Liver (tissue), 3 donors: ENCODE measurements around the gene ELK4.

Experiments
- CTCF ChIP-seq: fragments of 150-350 bp; IDR thresholded peaks from 2 replicates; pipeline ENCODE4 v1.5.1; 2017; ENCODE audit warnings: improper control_type of control experiment, low read depth, low read length; ENCODE audit not compliant: missing input control
- EGR1 ChIP-seq, 2 donors: IDR thresholded peaks; 2 replicates each; pipeline ENCODE4 v1.6.1; 2016 to 2018; ENCODE audit warnings: antibody characterized with exemption in 2 of 2, low read depth in 2 of 2
- FOXA1 ChIP-seq: IDR thresholded peaks from 2 replicates; pipeline ENCODE4 v1.6.1; 2016; ENCODE audit warnings: antibody characterized with exemption
- GABPA ChIP-seq, 2 donors: IDR thresholded peaks in 1 of 2; conservative IDR thresholded peaks in 1 of 2; 2 replicates each; pipeline ENCODE4 v1.6.1; 2016; ENCODE audit warnings: antibody characterized with exemption in 2 of 2, mild to moderate bottlenecking in 1 of 2, moderate library complexity in 1 of 2
- HNF4G ChIP-seq: IDR thresholded peaks from 2 replicates; pipeline ENCODE4 v1.6.1; 2016; ENCODE audit warnings: antibody characterized with exemption
- JUND ChIP-seq, 2 donors: IDR thresholded peaks; 2 replicates each; pipeline ENCODE4 v1.6.1; 2016; ENCODE audit warnings: antibody characterized with exemption in 2 of 2
- MAX ChIP-seq: IDR thresholded peaks from 2 replicates; pipeline ENCODE4 v1.6.1; 2016; ENCODE audit warnings: antibody characterized with exemption
- RAD21 ChIP-seq, 2 donors: IDR thresholded peaks; 2 replicates each; pipeline ENCODE4 v1.6.1; 2016; ENCODE audit warnings: antibody characterized with exemption in 2 of 2, mild to moderate bottlenecking in 2 of 2
- REST ChIP-seq: IDR thresholded peaks from 2 replicates; pipeline ENCODE4 v1.6.1; 2016; ENCODE audit warnings: antibody characterized with exemption, mild to moderate bottlenecking
- RXRA ChIP-seq, 2 donors: IDR thresholded peaks; 2 replicates each; pipeline ENCODE4 v1.6.1; 2017 to 2018; ENCODE audit warnings: antibody characterized with exemption in 2 of 2, mild to moderate bottlenecking in 1 of 2
- SP1 ChIP-seq: IDR thresholded peaks from 2 replicates; pipeline ENCODE4 v1.6.1; 2018; ENCODE audit warnings: antibody characterized with exemption, mild to moderate bottlenecking
- TAF1 ChIP-seq: conservative IDR thresholded peaks from 2 replicates; pipeline ENCODE4 v1.6.1; 2016; ENCODE audit warnings: antibody characterized with exemption, mild to moderate bottlenecking
- YY1 ChIP-seq: IDR thresholded peaks from 2 replicates; pipeline ENCODE4 v1.6.1; 2016; ENCODE audit warnings: antibody characterized with exemption, mild to moderate bottlenecking
- ZBTB33 ChIP-seq: IDR thresholded peaks from 2 replicates; pipeline ENCODE4 v1.6.1; 2016; ENCODE audit warnings: antibody characterized with exemption
- donor health status: healthy.
- donor health status: healthy.

- TF ChIP-seq CTCF: no peak
- TF ChIP-seq RAD21 (IDR thresholded peaks at IDR 0.05): no peak
- TF ChIP-seq JUND (IDR thresholded peaks at IDR 0.05): no peak
- no peak for TF ChIP-seq MAX
- no peak for TF ChIP-seq TAF1
- no peak for TF ChIP-seq REST
- peak in 1 of 2 donors; percentile 51 for TF ChIP-seq RXRA (IDR thresholded peaks at IDR 0.05)
- TF ChIP-seq YY1: no peak
- TF ChIP-seq GABPA (IDR thresholded peaks at IDR 0.05 in 1 of 2, conservative IDR thresholded peaks at IDR 0.05 in 1 of 2): no peak
- no peak for TF ChIP-seq FOXA1
- no peak for TF ChIP-seq ZBTB33
- TF ChIP-seq EGR1 (IDR thresholded peaks at IDR 0.05; ENCODE audit: low read depth in 2 of 2): no peak
- no peak for TF ChIP-seq SP1
- TF ChIP-seq HNF4G: no peak
Measured at GRCh38 chr1:205672970-205673369, 41.2 kb upstream of the ELK4 start.
